ENCODE results near the gene CCNA2. TPM values are rescaled to one million over a fixed set of nuclear protein-coding genes. Genes with fewer than 3 reads are reported as not detected.

The CCNA2 gene
- total and polyA plus RNA-seq, 2 donors (not counting 3 experiments of a cell fraction or from before 2014, with no cell fraction given), result 23.3 to 65.4 TPM

DNA sequence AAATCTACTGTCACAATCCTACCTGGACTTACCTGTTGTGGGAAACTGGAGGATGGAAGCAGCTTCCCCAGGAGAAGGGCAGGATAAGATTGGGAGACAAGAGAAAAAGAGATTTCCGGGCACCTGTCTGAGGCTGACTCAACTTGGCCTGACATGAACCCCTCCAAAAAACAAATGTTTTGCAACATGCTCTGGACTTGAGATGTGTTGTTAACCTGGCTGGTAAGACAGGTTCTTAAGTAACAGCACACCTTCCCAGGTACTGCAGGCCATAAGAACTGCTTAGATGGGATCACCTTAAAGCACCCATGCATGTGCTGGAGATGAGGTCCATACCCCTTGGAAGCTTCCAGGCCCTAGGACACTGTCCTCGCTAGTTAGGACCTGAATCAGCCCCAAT, 54.3 kb downstream of the CCNA2 start:
- DNase-seq (ENCODE audit: low read depth, low spot score) (no peak), FAIRE-seq (no peak)
- BruUV-seq (replicated peaks), result no TSS peak
- Histone ChIP-seq H3K4me3 (replicated peaks in 1 of 3; ENCODE audit: insufficient read depth in 1 of 3, low read depth in 1 of 3, low read length in 3 of 3) (no peak overlapping the region), H4K20me1 (replicated peaks; ENCODE audit: control insufficient read depth, extremely low read depth, insufficient read depth, low read length) (no peaks in the 10 kb centered on the region), H3K4me1 (ENCODE audit: control insufficient read depth, extremely low read depth, insufficient read depth, low read length) (peaks cover 5% of the 10 kb centered on the region), H3K27ac (ENCODE audit: insufficient read depth, low read depth, low read length) (no peak overlapping the region), H3K36me3 (ENCODE audit: control insufficient read depth in 2 of 2, extremely low read depth in 1 of 2, insufficient read depth in 2 of 2, low read length in 2 of 2) (no peaks in the 10 kb centered on the region), H3K9me3 (replicated peaks; ENCODE audit: control insufficient read depth, insufficient read depth, low read length) (no peaks in the 10 kb centered on the region), H3K4me2 (ENCODE audit: insufficient read depth, low read length) (no peak overlapping the region), H3K79me2 (ENCODE audit: control insufficient read depth, insufficient read depth, low read length) (no peaks in the 10 kb centered on the region), H3K9me1 (replicated peaks; ENCODE audit: control insufficient read depth, extremely low read depth, insufficient read depth, low read length) (no peaks in the 10 kb centered on the region), H3K9ac (replicated peaks; ENCODE audit: extremely low read depth, insufficient read depth, low read length) (no peak overlapping the region), H2AFZ (ENCODE audit: low read depth, low read length) (no peak overlapping the region), H3K27me3 (ENCODE audit: control insufficient read depth in 2 of 2, insufficient read depth in 2 of 2, low read length in 2 of 2) (peaks cover 36 to 39% of the 10 kb centered on the region in 2 experiments)
- ChIA-PET POLR2A (no interaction called here), CTCF (interaction anchor here (0.9 kb wide), 1 partner anchor 399 kb away, joined by 3 read pairs; no protein-coding TSS in a partner anchor)
- intact Hi-C loops (cut with micrococcal nuclease) (no loop called here), dilution Hi-C loops (cut with MboI; ENCODE audit: extremely low pct_ligation_motif_present, low sequenced_read_pairs) (no loop called here)
- TF ChIP-seq FOS (IDR thresholded peaks at IDR 0.05; ENCODE audit: borderline replicate concordance, insufficient read depth, low read length) (no peak), EZH2 (IDR thresholded peaks at IDR 0.05; ENCODE audit: borderline replicate concordance, low read depth, low read length, severe bottlenecking) (no peak), GATA2 (IDR thresholded peaks at IDR 0.05; ENCODE audit: insufficient read depth, insufficient read length, low read depth, low read length) (no peak), JUN (IDR thresholded peaks at IDR 0.05; ENCODE audit: borderline replicate concordance, insufficient read depth, insufficient read length, low read depth) (no peak), POLR2AphosphoS5 (IDR thresholded peaks at IDR 0.05; ENCODE audit: insufficient read depth, low read depth, low read length) (no peak), POLR2A (IDR thresholded peaks at IDR 0.05; ENCODE audit: low read depth, low read length) (no peak), MYC (IDR thresholded peaks at IDR 0.05; ENCODE audit: low read depth, low read length) (no peak), CTCF (IDR thresholded peaks at IDR 0.05; ENCODE audit: extremely low read depth in 1 of 2, insufficient read depth in 1 of 2, low read depth in 1 of 2, low read length in 2 of 2) (no peak)
- TF ChIP-seq, protein P1, sequence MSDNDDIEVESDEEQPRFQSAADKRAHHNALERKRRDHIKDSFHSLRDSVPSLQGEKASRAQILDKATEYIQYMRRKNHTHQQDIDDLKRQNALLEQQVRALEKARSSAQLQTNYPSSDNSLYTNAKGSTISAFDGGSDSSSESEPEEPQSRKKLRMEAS (IDR thresholded peaks at IDR 0.05; ENCODE audit: insufficient read depth, insufficient read length), result no peak

Data from endothelial cell of umbilical vein (primary cell).